Colonic mucosa (tissue), 4 donors: Measurements from ENCODE around the gene TSPAN15. TPM values are rescaled to one million over a fixed set of nuclear protein-coding genes. Genes with fewer than 3 reads are reported as not detected.
A peak's percentile ranks its signal among the peaks of the same experiment; 100 is the strongest.

ENCODE experiments used
- DNase-seq: peaks from one replicate; pipeline ENCODE4 v3.0.0-alpha.2; 2020
- H3K27ac ChIP-seq: fragments of 200-600 bp; one replicate; pipeline ENCODE4 v1.8.0; 2021
- H3K27me3 ChIP-seq: fragments of 200-600 bp; one replicate; pipeline ENCODE4 v1.8.0; 2021
- H3K36me3 ChIP-seq: fragments of 200-600 bp; one replicate; pipeline ENCODE4 v1.8.0; 2021
- H3K4me1 ChIP-seq: fragments of 200-600 bp; one replicate; pipeline ENCODE4 v1.8.0; 2021; ENCODE audit warnings: mild to moderate bottlenecking
- H3K4me3 ChIP-seq: fragments of 200-600 bp; one replicate; pipeline ENCODE4 v1.8.0; 2021
- H3K9ac ChIP-seq, 2 donors: one replicate each; pipeline ENCODE4 v1.7.0; 2013; ENCODE audit warnings: control low read depth in 2 of 2, low read depth in 2 of 2, low read length in 2 of 2
- H3K9me3 ChIP-seq: fragments of 200-600 bp; one replicate; pipeline ENCODE4 v1.8.0; 2021
- CTCF ChIP-seq: fragments of 200-600 bp; IDR thresholded peaks from one replicate; pipeline ENCODE4 v1.8.0; 2022; ENCODE audit warnings: antibody characterized with exemption, mild to moderate bottlenecking
- intact Hi-C: fragments of 100-400 bp; cut with DNase I; formaldehyde crosslinking; loops from one replicate; pipeline ENCODE4 v1.14.1; 2022
- total RNA-seq, 2 donors: library from RNA; stranded (reverse); fragmentation: NEBNext Ultra II Directional in 1 of 2; extraction: Animal tissue kit (Norgen Biotek cat#: 25700) in 1 of 2; gene quantifications; one replicate each; pipeline ENCODE4 v1.2.1, GENCODE V29; 2021
- donor health status: healthy.
- donor health status: DM: no; HTN: no; CAD: no.
- donor health status: DM: no; HTN: no; CAD: no.

The TSPAN15 gene
- total RNA-seq, result 100 to 1,000 TPM; 129 TPM

DNA sequence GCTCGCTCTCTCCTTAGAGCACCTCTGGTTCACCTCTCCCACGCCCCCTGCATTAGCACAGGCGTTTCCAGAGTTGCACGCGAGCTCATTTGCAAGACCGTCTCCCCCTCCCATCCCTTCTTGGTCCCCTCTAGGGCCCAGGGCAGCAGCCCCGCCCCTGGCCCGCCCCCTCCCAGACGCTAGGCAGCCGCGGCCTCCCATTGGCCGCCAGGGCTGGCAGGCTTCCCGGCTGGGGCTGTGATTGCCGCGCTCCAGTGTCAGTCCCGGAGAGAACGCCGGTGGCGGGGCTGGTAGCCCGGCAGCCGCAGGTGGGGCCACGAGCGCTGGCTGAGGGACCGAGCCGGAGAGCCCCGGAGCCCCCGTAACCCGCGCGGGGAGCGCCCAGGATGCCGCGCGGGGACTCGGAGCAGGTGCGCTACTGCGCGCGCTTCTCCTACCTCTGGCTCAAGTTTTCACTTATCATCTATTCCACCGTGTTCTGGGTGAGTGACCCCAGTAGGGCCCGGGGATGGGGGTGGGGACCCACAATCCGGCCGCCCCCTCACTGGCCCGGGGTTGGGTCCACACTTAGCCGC, at the start of gene TSPAN15:
Gene TSPAN15 (plus strand): TSS at position 257 of the 575 bp plus-strand sequence. CDS start 130 bp downstream, at position 387.
- no peaks in the 10 kb centered on the region for H3K9me3 ChIP-seq
- intact Hi-C loops, result no loop called here
- H3K36me3 ChIP-seq, result no peaks in the 10 kb centered on the region
- H3K27ac ChIP-seq, result peak within 1 kb of the TSS; percentile 90
- peaks cover 14% of the 10 kb centered on the region for H3K4me1 ChIP-seq
- no peak for TF ChIP-seq CTCF
- DNase-seq, result peak; percentile 95
- peak within 1 kb of the TSS; percentile 85 to 94 for H3K9ac ChIP-seq
- no peaks in the 10 kb centered on the region for H3K27me3 ChIP-seq
- peak within 1 kb of the TSS; percentile 74 for H3K4me3 ChIP-seq

GRCh38 chr10:69402386-69402785, 48.9 kb upstream of the TSPAN15 start:
- H3K27ac ChIP-seq, result no peak overlapping the region
- intact Hi-C loops, result no loop called here
- H3K27me3 ChIP-seq, result no peaks in the 10 kb centered on the region
- H3K9ac ChIP-seq, result no peak overlapping the region
- H3K36me3 ChIP-seq, result no peaks in the 10 kb centered on the region
- no peaks in the 10 kb centered on the region for H3K4me1 ChIP-seq
- no peak for DNase-seq
- TF ChIP-seq CTCF, result no peak
- no peaks in the 10 kb centered on the region for H3K9me3 ChIP-seq
- no peak overlapping the region for H3K4me3 ChIP-seq

DNA sequence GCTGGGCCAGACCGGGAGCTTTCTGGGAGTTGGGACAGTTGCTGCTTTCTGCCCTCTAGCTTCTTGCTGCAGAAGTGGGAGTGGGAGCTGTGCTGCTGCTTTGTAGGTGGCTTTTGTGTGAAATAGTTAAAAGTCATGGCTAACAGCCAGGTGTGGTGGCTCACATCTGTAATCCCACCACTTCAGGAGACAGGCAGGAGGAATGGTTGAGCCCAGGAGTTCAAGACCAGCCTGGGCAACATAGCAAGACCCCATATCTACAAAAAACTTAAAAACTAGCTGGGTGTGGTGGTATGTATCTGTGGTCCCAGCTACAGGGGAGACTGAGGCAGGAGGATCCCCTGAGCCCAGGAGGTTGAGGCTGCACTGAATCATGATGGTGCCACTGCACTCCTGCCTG, 48.2 kb upstream of the TSPAN15 start:
- Histone ChIP-seq H3K27ac (no peak overlapping the region), H3K27me3 (no peaks in the 10 kb centered on the region), H3K9ac (no peak overlapping the region), H3K4me3 (no peak overlapping the region), H3K36me3 (no peaks in the 10 kb centered on the region), H3K9me3 (no peaks in the 10 kb centered on the region), H3K4me1 (no peaks in the 10 kb centered on the region)
- intact Hi-C loops, result no loop called here
- no peak for DNase-seq
- no peak for TF ChIP-seq CTCF

DNA sequence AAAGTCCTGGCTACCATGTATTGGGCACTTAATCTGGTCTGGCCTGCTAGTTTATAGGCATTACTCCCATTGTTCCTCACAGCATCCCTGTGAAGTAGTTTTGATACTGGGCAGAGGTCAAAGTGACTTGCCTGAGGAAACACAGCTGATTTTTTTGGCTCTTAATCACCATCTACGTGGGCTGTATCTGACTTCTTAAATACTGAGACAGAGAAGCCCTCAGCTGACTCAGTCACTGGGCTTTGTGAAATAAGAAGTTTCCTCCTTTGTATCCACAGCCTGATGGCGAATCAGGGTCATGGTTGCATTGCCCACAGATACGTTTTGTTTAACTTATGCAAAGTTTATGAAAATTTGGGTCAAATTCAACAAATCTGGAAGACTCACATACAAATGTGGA, 47.7 kb upstream of the TSPAN15 start:
- H3K4me3 ChIP-seq, result no peak overlapping the region
- no peaks in the 10 kb centered on the region for H3K9me3 ChIP-seq
- intact Hi-C loops, result no loop called here
- no peak for DNase-seq
- H3K27me3 ChIP-seq, result no peaks in the 10 kb centered on the region
- H3K4me1 ChIP-seq, result no peaks in the 10 kb centered on the region
- H3K36me3 ChIP-seq, result no peaks in the 10 kb centered on the region
- no peak overlapping the region for H3K9ac ChIP-seq
- no peak overlapping the region for H3K27ac ChIP-seq
- no peak for TF ChIP-seq CTCF

- H3K4me1 ChIP-seq, result no peaks in the 10 kb centered on the region
- H3K27ac ChIP-seq, result no peak overlapping the region
- H3K36me3 ChIP-seq, result no peaks in the 10 kb centered on the region
- intact Hi-C loops, result loop anchor here (5.0 kb wide), 2 partner anchors 103 to 233 kb away; no protein-coding TSS in a partner anchor
- H3K9me3 ChIP-seq, result no peaks in the 10 kb centered on the region
- no peak overlapping the region for H3K9ac ChIP-seq
- H3K27me3 ChIP-seq, result no peaks in the 10 kb centered on the region
- DNase-seq, result no peak
- H3K4me3 ChIP-seq, result no peak overlapping the region
- TF ChIP-seq CTCF, result no peak
Measured at GRCh38 chr10:69404786-69405185, 46.5 kb upstream of the TSPAN15 start.
